ENCODE data around the gene LARGE1. TPM values are rescaled to one million over a fixed set of nuclear protein-coding genes. Genes with fewer than 3 reads are reported as not detected.

Gene LARGE1
- total and polyA plus RNA-seq, 2 of the 8 experiments (the other 6 are each of a cell fraction or from before 2014, with no cell fraction given) = 43.7 to 83.0 TPM

DNA sequence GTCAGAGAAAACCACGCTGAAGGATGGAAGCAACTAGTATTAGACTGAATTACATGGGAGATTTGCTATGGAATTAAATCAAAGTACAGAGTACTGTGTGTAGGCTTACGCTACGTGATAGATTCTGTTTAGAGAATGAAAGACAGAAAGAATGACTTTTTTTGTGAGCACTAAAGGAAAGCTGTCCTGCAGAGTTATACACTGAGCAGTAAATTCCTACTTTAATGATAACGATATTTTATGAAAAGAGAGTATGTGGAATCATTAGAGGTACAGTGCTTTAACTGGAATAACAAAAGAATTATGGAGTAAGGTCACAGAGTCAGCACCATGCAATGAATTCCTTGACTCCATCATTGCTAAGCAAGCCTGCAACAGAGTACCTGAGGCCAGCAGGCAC, 566.8 kb downstream of the LARGE1 start:
- DNase-seq (ENCODE audit: low read depth in 1 of 2, low spot score in 2 of 2) (no peak), FAIRE-seq (no peak)
- H2AFZ ChIP-seq (ENCODE audit: low read length) = no peak overlapping the region
- WGBS, 2 experiments (ENCODE audit: extremely low coverage in 1 of 2, insufficient coverage in 1 of 2, insufficient read length in 1 of 2, insufficient replicate concordance in 2 of 2, low coverage in 1 of 2, low lambda C conversion rate in 2 of 2, missing lambda C conversion rate in 1 of 2) = 88% methylated on average over 4 of the region's 4 CpGs; no CpG with 5 or more reads in 1 of the 2 experiments
- no peak overlapping the region for H3K4me2 ChIP-seq (ENCODE audit: insufficient read depth in 1 of 2, low read depth in 2 of 2, low read length in 2 of 2)
- H3K23ac ChIP-seq (ENCODE audit: insufficient read length) = no peak overlapping the region
- no peaks in the 10 kb centered on the region for H4K20me1 ChIP-seq (replicated peaks in 1 of 2; ENCODE audit: control insufficient read depth in 1 of 2, insufficient read depth in 2 of 2, low read length in 2 of 2)
- H3K79me2 ChIP-seq (ENCODE audit: control insufficient read depth in 1 of 2, insufficient read depth in 2 of 2, low read length in 2 of 2) = no peaks in the 10 kb centered on the region
- H3K14ac ChIP-seq (ENCODE audit: insufficient read length) = no peak overlapping the region
- peaks cover 5 to 12% of the 10 kb centered on the region in 2 experiments; a peak in 3 of 4 replicates for H3K9me3 ChIP-seq (ENCODE audit: insufficient read depth in 2 of 2, low read depth in 1 of 2, low read length in 1 of 2)
- no peaks in the 10 kb centered on the region for H3K27me3 ChIP-seq (replicated peaks in 1 of 4; ENCODE audit: control insufficient read depth in 3 of 4, extremely low read depth in 1 of 4, insufficient read depth in 3 of 4, low read length in 3 of 4)
- H2AK5ac ChIP-seq (ENCODE audit: low read depth, low read length) = no peak overlapping the region
- peaks cover 0 to 23% (median 2%) of the 10 kb centered on the region in 4 experiments; a peak in 4 of 8 replicates for H3K36me3 ChIP-seq (ENCODE audit: control insufficient read depth in 2 of 4, insufficient read depth in 4 of 4, low read length in 3 of 4)
- no peak overlapping the region for H2BK5ac ChIP-seq (ENCODE audit: low read depth, low read length)
- no peak for TF ChIP-seq SRF (IDR thresholded peaks at IDR 0.05; ENCODE audit: low read depth, low read length)
- no peak for TF ChIP-seq POLR2AphosphoS5 (IDR thresholded peaks at IDR 0.05; ENCODE audit: low read depth, low read length)
- TF ChIP-seq JUND (IDR thresholded peaks at IDR 0.05; ENCODE audit: low read length) = no peak
- no peak for TF ChIP-seq CHD2 (IDR thresholded peaks at IDR 0.05; ENCODE audit: low read length)
- H3K23me2 ChIP-seq (ENCODE audit: low read depth, low read length) = no peaks in the 10 kb centered on the region
- H3K4ac ChIP-seq (replicated peaks; ENCODE audit: insufficient read length, low read depth, low read length) = no peak overlapping the region
- H4K8ac ChIP-seq (ENCODE audit: extremely low read depth, insufficient read depth, low read length) = no peak overlapping the region
- H3K79me1 ChIP-seq (ENCODE audit: low read depth, low read length) = no peaks in the 10 kb centered on the region
- POLR2A ChIA-PET (ENCODE audit: partially characterized antibody) = interaction anchor here (0.6 kb wide), 2 partner anchors 47 to 90 kb away, joined by 3 read pairs; no protein-coding TSS in a partner anchor
- no peak overlapping the region for H3K18ac ChIP-seq (ENCODE audit: extremely low read depth, low read length)
- H3K56ac ChIP-seq (replicated peaks; ENCODE audit: insufficient read length, low read depth, low read length) = no peak overlapping the region
- no peak overlapping the region for H3K27ac ChIP-seq (ENCODE audit: low read depth, low read length)
- no peak overlapping the region for H4K5ac ChIP-seq (ENCODE audit: insufficient read length, low read depth, low read length)
- no peaks in the 10 kb centered on the region for H3K4me1 ChIP-seq (replicated peaks in 1 of 4; ENCODE audit: control insufficient read depth in 3 of 4, insufficient read depth in 4 of 4, low read length in 3 of 4)
- H2BK20ac ChIP-seq (ENCODE audit: low read length) = no peak overlapping the region
- H3K9ac ChIP-seq (replicated peaks in 1 of 4; ENCODE audit: extremely low read depth in 1 of 4, low read depth in 3 of 4, low read length in 3 of 4) = no peak overlapping the region
- no peak overlapping the region for H3K4me3 ChIP-seq (ENCODE audit: extremely low read depth in 1 of 4, insufficient read depth in 2 of 4, low read depth in 3 of 4, low read length in 4 of 4)
- H2BK120ac ChIP-seq (replicated peaks; ENCODE audit: low read depth, low read length) = no peak overlapping the region
- H2BK12ac ChIP-seq (ENCODE audit: low read depth, low read length) = no peak overlapping the region
- H4K91ac ChIP-seq (replicated peaks; ENCODE audit: insufficient read length, low read length) = no peak overlapping the region
- H2BK15ac ChIP-seq (ENCODE audit: low read length) = no peak overlapping the region
- CTCF ChIA-PET (ENCODE audit: partially characterized antibody) = interaction anchor here (1.3 kb wide), 1 partner anchor 10 kb away, joined by 6 read pairs; no protein-coding TSS in a partner anchor
